GM18909 (cell line): ENCODE data around the gene DCDC2.
"Not testable (repeated sequence)": the region's sequence is repeated elsewhere in the genome, so short reads cannot be mapped to it uniquely, and the experiment has no call there.

Experiments used
- ATAC-seq: cut with Tn5 transposase; IDR thresholded peaks from one replicate; pipeline ENCODE4 v1.9.1; 2021; ENCODE audit warnings: mild to moderate bottlenecking; ENCODE audit not compliant: unreplicated experiment, poor library complexity

The DCDC2 gene

DNA sequence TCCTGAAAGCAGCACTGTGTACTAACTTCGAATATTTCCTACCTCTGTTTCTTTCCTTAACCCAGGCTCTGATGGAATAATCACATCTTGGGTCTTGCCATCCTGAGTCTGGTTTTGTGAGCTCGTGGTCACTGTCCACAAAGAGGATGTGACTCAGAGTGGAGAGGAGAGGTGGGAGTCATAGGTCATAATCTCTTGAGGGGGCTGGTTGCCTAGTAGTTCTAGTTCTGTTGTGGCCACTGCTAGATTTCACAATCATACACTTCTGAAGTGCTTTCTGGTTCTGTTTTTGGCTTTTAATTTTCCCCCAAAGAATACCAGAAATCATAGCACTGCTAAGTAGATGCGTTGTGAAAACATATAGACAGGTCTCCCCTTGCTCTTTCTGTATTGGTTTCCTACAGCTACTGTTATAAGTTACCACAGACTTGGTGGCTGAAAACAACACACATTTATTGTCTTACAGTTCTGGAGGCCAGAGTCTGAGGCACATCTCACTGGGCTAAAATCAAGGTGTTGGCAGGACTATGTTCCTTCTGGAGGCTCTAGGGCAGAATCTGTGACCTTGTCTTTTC is 129.1 kb downstream of the DCDC2 start:
- peak; percentile 66 for ATAC-seq

DNA sequence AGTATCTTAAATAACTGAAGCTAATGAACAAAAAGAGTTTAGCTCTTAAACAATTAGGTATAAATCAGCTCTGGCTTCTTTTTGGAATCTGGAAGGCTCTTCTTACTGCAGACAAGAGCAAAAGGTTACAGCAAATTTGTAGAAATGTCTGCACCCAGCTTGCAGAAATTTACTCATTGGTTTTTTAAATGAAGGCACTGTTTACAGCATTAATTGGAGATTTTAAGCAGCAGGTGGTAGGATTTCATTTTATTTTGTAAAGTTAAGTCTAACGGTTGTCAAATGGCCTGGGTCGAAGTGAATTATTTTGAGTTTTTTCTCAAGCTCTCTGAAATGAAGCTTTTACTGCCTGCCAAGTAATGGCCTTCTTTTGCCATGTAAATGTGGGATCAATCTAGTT is 129.7 kb downstream of the DCDC2 start:
- ATAC-seq, result no peak

DNA sequence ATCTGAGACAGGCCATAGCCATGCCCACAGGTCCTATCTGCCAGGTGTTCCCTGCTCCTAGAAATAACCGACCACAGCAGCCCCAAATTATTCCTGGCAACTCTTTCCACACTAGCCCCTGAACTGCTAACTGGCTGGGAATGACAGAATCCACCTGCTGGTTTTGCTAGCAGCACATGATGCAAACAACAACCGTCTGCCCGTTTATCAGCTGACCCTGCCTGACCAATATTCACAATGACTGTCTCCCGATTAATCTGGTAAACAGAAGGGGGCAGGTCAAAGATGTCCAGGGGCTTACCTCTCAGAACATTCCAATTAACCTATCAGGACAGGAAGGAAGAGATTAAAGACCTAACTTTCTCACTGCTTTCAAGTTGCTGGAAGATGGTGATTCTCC is 130.3 kb downstream of the DCDC2 start:
- no peak for ATAC-seq

DNA sequence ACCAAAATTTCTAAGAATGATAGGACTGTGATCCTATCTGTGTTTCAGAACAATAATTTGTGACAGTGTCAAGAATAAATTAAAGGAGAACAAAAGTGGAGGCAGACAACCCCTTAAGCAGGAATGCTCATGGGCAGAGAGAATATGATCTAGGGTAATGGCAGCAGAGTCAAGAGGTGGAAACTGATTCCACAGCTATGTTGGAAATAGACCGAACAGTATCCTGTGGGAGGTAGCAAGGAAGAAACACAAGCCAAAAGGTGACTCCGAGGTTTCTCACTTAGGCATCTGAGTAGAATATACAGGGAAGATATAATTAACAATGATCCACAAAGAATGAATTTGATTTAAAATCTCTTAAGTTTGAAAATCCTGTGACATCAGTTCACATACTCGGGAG is 131.3 kb downstream of the DCDC2 start:
- ATAC-seq, result no peak

DNA sequence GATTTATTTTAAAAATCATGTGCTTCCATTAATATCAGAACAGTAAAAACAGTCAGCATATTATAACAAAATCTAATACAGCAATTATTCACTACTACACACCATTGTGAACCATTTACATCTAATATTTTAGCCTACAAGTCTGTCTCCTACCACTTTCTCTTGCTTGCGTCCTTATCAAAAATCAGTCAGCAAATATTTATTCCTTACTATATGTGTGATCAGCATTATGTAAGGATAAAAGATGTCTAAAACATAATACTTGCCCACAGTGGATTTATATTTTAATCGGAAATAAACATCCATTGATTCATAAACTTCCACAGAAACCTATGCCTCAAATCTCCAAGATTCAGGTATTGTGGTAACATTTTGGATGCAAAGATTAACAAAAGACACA is 132.0 kb downstream of the DCDC2 start:
- no peak for ATAC-seq

DNA sequence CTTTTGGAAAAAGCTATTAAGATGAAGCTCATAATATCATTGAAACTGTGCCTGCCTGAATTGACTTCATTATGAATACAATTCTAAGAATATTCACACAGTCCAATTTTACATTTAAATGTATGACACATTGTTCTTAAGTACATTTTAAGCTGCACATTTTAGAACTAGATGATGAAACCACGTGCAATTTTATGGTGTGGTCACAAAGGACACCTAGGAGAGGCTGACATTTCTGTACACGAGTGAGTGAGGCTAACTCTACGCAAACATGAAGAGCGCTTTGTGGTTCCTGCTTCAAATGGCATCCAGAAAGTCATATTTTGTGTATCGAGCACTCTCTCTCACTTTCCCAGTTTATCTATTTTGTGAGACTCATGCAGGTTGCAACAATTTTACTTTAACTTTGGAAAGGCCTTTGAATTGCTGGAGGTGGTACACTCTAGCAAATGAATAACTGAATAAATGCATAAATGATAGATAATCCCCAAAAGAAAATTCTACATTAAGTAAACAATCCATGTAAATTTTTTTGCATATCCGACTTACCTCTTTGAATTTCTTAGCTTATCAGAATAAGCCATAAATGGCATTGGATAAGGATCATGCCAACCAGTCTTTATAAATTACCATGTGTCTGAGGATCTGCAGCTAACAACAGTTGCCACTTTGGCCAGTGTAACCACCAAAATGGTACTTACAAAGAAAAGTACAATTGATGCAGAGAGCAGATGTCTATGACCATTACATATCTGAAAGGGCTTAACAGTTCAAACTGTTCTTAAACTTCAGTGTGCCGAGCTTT is 134.5 kb downstream of the DCDC2 start:
- ATAC-seq, result no peak

DNA sequence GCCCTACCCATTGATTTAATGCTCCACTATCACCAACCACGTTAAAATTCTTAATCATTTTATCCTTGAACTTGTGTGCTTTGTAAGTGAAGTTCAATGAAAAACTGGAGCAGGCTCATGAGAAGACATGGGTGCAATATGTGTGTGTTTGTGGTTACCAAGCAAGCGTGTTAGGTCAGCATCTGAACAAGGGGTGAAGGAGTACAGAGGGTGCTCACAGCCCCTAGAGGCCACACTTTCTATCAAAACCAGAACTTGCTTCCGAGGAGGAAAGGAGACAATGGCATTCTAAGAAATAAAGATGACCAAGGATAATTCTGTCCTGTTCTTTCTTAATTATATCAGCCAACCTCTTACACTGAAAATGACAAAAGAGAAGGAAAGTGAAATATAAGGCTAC is 138.2 kb downstream of the DCDC2 start:
- no peak for ATAC-seq

DNA sequence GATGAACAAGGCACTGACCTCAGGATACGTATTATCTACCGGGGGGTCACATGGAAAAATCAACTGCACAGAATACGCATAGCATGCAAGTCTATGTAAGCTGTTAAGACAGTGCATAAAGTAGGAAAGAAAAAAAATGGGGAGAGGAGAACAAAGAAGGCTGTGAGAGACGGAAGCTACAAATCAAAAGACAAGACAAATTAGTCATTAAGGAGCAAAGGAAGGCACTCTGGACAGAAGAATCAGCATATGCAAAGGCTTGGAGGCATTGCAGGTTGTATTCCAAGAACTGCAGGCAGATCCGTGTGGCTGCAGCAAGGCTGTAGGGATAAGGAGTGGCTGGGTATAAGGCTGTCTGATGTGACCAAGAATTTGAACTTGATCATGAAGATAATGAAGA is 142.9 kb downstream of the DCDC2 start:
- ATAC-seq, result no peak

DNA sequence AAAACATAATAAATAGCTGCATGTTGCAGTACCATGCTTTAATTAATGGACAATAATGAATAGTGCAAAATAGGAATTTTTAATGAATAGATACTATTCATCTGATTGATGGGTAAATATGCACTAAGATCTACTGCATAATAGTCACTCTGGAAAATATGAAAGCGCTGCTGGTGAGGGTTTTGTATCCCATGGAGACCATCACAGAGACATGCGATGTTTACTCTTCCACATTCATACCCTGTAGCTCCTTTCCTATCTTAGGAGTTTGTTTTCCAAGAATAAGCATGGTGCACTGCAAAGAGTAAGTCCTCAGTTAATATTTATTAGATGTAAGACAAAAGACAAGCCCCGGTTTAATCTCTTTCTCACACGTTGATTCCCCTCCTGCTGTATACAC is 150.4 kb downstream of the DCDC2 start:
- no peak for ATAC-seq

DNA sequence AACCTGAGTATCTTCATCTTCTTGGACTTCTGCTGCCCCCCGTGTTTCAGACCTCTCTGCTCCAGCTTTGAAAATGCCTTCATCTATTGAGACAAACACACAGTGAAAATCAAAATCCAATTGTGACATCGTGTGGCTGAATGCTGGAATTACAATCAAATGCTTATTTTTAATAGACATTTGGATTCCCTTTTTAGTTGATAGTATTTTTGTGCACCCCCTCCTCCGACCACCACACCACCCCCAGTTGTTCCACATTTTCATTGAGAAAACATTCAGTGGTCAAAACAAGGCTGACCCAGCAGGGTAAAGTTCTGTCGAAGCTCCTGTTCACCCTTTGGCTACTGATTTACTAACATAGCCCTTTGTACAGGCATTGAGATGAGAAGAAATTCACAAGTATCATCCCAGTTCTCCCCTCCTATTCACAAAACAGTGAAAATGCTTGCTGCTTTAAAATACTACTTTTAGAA is 152.8 kb downstream of the DCDC2 start:
- peak; percentile 71 for ATAC-seq

DNA sequence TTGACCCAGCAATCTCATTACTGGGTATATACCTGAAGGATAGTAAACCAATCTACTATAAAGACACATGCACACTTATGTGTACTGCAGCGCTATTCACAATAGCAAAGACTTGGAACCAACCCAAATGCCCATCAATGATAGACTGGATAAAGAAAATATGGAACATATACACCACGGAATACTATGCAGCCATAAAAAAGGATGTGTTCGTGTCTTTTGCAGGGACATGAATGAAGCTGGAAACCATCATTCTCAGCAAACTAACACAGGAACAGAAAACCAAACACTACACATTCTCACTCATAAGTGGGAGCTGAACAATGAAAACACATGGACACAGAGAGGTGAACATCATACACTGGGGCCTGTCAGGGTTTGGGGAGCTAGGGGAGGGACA is 153.7 kb downstream of the DCDC2 start:
- ATAC-seq, result not testable (repeated sequence)

DNA sequence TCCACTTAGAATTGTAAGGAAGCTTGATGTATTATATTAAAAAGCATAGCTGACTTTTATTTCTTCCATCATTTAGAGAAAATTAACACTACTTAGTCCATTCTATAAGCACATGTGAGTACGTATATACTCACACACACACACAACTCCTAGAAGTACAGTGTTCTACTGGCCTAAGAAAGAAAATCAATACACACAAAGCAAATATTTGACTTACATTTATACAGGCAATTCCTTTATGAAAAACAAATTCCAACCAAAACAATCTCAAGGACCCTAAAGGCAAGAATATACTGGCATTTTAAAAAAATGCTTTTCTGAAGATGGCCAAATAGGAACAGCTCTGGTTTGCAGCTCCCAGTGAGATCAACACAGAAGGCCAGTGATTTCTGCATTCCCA is 160.0 kb downstream of the DCDC2 start:
- ATAC-seq, result no peak

DNA sequence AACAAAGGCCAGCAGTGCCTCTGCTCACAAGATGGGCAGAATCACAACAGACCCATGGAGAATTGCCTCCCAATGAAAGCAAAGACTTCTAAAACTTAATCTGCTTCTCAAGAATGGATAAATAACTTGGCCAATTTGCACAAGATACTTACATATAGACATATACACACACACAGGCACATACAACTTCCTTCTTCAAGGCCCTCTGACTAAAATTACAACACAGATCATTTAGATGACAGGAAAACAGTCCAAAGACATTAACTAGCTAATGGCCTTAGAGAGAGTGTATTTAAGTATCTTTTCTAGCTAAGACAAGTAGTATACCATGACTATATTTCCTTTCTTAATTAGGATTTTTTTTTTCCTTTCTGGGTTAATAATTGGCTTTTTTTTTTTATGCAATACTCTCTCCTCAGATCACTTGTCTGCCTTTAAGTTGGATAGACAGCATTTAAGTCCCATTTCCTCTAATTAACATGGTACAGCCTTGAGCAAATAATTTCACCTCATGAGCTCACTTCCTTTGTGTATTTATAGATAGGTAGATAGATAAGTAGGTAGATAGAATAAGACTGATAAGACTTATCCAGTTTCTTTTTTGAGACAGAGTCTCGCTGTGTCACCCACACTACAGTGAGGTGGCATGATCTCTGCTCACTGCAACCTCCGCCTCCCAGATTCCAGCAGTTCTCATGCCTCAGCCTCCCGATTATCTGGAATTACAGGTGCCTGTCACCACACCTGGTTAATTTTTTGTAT is 161.8 kb downstream of the DCDC2 start:
- ATAC-seq, result no peak

DNA sequence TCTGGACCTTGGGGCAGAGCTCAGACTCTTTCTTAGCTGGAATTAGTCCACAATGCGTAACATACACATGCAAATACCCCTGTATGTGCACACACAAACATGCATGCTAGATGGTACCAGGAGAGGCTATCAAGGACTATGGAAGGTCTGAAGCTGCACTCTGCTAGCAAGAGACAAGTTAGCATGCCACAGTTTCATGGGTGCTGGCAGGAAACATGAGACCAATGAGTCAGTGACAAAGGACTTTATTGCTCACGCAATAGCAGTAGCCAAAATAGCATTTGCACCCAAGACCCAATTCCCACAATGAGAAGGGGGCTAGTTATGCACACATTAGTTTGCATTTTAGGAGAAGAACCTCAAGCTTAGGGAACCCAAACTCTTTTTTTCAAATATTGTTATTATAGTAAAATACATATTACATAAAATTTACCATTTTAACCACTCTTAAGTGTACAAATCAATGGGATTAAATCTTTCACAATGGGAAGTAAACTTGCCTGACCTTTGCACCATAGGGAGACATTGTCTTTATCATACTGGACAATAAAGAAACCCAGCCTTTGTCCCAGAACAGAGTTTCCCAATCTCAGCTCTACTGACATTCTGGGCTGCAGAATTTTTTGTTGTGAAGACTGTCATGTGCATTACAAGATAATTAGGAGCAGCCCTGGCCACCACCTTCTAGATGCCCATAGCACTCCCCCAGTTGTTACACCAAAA is 162.7 kb downstream of the DCDC2 start:
- ATAC-seq, result no peak

DNA sequence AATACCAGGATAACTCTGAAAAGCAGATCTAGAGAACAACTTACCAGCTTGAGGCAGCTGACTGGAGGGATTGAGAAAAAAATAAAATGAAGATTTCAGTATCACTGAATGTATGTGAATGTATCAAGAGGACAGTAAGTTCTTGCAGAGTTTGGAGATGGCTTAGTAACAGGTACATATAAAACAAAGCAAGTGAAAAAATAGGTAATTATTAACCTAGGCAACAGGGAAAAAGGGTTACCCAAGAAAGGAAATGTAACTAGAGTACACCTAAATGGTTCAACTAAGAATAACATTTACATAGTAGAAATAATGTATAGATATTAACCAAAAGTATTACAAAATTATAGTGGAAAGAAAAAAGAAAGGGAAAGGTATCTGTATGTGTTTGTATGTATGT is 164.5 kb downstream of the DCDC2 start:
- ATAC-seq, result no peak

DNA sequence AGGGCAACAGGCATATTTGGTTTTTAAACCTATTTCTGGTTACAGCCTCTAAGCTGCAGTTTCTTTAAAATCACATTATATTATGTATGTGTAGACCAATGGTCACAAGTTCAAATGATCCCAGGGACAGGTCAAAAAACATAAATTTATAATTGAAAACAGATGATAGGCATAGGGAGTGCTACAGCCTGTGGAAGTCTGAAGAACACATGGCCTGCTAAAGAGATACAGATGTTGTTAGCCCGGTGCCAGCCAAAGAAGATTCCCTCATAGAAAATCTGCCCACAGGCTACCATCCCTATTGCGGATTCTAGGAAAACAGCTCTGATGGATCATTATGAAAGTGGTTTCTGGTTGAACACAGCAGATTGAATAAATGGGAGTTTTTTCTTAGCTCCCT is 166.5 kb downstream of the DCDC2 start:
- no peak for ATAC-seq

DNA sequence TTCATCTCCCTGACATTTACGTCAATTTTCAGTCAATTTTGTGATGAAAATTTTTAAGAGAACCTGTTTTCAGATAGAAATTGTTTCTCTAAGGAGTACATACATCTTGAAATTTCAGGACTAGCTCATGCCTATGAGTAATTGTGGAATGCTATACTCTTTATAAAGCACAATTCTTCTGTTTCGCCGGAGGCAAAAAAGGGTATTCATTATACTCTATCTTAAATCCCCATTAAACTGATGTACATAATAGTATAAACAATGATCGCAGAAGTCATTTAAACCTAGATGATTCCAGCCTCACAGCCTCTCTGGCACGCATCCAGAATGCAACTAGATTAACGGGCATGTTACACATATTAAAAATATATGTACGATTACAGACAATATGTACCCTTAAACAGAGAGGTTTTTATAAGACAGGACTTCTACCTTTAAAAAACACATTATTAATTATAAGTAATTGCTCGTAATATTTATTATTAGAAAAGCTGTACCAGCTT is 169.2 kb downstream of the DCDC2 start:
- ATAC-seq, result no peak

DNA sequence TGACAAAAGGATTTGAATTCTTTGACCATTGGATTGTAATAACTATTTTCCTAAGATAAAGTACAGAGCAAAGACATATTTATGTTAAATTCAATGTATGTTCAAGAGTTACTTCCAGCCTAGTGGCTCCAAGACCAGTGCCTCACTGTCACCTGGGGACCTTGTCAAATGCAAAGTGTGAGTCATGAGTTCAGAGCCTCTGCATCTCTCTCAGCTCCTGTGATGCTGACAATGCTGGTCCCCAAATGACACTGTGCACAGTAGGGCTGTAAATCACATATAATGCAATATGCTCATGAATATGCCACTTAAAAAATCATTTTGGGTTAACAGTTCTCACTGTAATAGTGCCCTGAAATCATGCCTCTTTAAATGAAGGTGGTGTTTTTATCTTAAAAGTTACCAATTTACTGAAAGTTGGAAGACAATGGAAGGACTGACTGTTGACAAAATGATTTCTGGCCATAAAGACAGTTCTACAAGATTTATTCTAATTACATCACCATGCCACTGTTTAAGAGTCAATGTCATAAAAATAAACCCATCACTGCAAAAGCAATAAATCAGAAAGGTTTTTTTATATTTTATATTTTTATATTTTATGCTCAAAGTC is 169.8 kb downstream of the DCDC2 start:
- ATAC-seq, result no peak

DNA sequence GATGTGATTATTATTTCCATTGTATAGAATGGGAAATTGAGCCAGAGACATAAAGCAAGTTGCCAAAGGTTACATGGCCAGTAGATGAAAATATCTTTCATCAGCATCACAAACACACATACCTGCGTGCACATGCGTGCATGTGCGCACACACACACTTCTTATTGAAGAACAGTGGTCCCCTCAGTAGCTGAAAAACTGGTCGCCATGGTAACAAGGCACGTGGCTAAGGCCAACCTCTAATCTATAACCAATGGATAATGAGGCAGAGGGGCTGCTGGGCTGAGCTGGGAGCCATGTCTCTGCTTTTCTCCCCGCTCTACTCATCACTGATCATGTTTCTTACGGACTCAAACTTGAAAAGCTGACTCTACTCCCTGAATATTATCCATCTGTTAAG is 171.5 kb downstream of the DCDC2 start:
- ATAC-seq, result no peak

DNA sequence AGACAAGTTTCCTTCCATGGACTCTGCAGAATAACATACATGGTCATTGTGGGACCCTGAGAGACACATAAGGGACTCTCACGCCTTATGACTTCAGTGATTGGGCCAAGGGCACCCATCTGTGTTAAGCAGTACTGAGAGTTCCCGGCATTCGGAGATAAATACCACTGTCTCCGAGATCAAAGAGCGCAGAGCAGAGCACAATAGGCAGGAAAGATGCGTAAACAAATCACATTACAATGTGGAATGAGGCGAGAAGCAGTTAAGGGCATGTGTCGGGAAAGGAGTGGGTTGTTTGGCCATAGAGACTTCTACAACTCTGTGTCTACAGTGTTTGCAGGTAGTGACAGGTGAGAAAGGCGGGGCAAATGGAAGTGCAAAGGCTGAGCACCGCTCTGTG is 174.3 kb downstream of the DCDC2 start:
- no peak for ATAC-seq
